GM18498 (cell line): ENCODE measurements around the gene HSD17B12.

Experiments used
- ATAC-seq: cut with Tn5 transposase; IDR thresholded peaks from one replicate; pipeline ENCODE4 v1.9.1; 2021; ENCODE audit warnings: mild to moderate bottlenecking, moderate library complexity; ENCODE audit not compliant: unreplicated experiment

HSD17B12 gene

DNA sequence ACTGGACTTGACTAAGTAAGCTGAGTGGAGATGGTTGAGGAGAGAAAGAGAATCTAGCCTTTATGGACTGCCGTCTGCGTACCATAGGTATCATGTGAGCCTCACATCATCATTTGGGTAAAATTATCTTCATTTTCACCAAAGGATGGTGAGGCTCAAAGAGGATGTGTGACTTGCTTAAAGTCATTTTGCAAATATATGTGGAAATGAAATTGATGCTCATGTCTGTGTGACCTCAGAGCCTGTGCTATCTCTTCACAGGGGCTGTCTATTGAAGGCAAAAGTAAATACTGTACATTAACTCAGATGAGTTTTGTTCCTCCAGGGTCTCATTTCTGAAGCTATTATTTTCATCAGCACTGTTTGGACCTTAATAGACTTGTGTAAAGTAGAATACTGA, 116.8 kb downstream of the HSD17B12 start:
- no peak for ATAC-seq

DNA sequence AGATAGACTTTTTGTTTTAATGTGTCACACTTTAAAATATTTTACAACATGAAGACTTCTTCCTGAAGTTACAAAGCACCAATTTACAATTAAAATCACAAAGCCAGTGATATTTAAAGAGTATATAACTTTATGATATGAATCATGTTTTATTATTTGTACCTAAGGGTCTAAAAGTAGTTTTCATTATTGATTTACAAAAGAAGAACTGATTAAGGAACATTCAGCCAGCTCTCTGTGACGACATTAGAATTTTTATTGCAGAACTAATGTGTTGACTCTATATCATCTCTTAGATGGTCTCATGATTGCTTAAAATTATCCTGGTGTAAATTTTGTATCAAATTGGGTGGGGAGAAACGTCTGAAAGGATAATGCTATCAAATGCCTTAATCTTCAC, 117.3 kb downstream of the HSD17B12 start:
- no peak for ATAC-seq

GRCh38 chr11:43802509-43802908, 122.0 kb downstream of the HSD17B12 start:
- ATAC-seq, result no peak

- ATAC-seq, result no peak
Observed at GRCh38 chr11:43803766-43804165, 123.2 kb downstream of the HSD17B12 start.

- ATAC-seq, result no peak
Observed at GRCh38 chr11:43806976-43807375, 126.4 kb downstream of the HSD17B12 start.

DNA sequence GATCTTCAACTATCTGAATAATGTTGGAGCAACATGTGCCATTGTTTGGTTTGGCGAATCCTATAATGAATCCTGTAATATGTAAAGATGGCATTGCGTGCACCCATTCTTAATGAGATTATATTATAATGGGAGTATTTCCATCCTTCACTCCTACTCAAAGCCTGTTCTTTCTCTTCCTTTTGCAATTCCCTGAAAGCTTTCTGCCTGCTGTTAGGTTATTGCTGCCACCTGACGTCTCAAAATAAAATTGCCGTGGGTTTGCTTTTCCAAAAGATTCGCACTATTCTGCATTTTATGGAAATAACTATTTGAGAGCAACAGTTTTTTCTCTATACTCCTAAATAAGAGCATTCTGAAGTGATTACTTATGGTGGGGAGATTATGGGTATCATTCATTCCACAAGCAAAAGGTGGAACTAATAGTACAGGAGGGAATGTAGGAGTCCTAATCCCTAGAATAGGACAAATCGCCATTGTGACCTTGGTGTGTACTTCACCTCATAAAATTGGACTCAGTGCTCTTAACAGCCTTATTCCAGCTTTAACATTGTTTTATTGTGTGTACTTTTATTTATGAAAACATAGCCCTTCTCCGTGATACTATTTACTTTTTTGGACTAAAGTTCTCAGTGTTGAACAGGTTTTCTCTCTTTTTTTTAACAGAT, 130.5 kb downstream of the HSD17B12 start:
- no peak for ATAC-seq

DNA sequence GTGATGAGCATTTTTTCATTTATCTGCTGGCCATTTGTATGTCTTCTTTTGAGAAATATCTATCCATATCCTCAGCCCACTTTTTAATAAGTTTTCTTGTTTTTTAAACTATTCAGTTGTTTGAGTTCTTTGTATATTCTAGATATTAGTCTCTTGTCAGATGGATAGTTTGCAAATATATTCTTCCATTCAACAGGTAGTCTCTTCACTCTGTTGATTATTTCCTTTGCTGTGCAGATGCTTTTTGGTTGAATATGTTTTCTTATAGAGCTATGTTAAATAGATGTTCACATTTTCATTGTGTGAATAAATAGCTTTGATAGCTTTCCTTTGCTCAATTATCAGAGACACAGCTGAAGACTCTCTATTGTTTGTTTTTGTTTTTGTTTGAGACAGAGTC, 131.9 kb downstream of the HSD17B12 start:
- ATAC-seq, result no peak

GRCh38 chr11:43818220-43818619, 137.7 kb downstream of the HSD17B12 start:
- ATAC-seq, result no peak

DNA sequence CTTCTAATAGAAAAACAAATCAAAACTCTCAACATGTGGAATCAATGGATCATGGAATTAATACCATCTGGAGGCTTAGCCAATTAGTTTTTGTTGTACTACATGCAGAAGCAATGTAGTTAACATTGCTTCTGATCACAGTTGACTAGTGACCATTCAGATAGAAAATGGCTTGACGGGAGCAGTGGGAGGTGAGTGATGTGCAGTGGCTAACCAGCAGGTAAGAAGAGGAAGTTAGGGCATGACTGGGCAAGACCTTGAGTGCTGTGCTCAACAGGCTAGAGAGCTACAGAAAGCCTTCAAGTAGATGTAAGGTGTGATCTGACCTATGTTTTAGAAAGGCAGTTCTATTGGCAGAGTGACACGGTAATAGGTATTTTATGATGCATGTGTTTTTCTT, 139.4 kb downstream of the HSD17B12 start:
- ATAC-seq, result no peak

DNA sequence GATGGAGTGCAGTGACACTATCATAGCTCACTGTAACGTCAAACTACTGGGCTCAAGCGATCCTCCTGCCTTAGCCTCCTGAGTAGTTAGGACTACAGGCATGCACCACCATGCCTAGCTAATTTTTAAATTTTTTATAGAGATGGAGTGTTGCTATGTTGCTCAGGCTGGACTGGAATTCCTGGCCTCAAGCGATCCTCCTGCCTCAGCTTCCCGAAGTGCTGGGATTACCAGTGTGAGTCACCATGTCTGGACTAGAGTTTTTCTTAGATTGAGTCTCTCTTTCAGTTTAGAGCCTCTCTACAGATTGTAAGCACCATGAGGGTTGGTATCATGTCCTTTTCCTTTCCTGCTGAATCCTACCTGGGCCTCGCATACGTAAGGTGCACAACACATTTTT, 142.8 kb downstream of the HSD17B12 start:
- no peak for ATAC-seq

- no peak for ATAC-seq
Observed at GRCh38 chr11:43823851-43824250, 143.3 kb downstream of the HSD17B12 start.

DNA sequence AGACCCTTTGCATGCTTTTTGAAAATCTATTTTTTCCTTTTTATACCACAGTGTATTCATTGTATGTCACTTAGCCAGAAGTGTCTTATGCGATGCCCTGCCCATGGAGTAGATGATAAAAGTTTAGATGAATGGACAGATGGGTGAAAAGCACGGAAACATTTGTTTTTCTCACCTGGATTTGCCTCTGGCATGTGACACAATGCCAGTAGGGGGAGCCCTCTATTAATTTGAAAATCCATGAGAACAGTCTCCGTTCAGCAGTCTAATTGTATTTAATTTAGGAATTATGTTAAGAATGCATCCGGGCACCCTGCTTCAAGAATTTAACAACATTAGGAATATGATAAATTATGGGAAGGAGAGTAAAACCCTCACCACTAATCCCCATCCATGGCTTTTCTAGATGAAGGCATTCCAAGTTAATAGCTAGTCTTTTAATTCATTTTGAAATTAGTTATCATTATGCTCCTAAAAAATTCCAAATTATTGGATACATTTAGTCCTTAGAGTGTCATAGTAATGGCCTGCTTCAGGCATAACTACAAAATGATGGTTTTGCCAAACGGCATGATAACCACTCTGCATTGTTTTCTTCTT, 144.8 kb downstream of the HSD17B12 start:
- ATAC-seq, result no peak

- no peak for ATAC-seq
Observed at GRCh38 chr11:43830928-43831440, 150.4 kb downstream of the HSD17B12 start.

GRCh38 chr11:43832536-43832935, 152.0 kb downstream of the HSD17B12 start:
- no peak for ATAC-seq

DNA sequence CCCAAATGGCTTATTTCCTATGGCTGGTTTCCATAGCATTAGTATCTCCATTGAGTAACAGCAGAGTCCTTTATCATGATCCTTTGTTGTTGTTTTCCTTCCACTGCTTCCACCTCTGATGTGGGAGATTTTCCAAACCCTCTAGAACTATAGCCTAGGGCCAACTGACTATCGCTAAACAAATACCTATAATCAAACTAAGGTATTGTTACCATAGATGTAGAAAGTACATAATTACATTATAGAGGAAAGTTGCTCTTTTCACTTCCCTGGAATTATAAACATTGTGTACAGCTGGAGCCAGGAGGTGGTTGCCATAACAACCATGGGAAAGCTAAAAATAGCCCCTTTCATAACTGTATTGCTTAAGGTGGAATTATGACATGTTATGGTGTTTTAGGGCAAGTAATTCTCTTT, 153.1 kb downstream of the HSD17B12 start:
- ATAC-seq, result no peak

DNA sequence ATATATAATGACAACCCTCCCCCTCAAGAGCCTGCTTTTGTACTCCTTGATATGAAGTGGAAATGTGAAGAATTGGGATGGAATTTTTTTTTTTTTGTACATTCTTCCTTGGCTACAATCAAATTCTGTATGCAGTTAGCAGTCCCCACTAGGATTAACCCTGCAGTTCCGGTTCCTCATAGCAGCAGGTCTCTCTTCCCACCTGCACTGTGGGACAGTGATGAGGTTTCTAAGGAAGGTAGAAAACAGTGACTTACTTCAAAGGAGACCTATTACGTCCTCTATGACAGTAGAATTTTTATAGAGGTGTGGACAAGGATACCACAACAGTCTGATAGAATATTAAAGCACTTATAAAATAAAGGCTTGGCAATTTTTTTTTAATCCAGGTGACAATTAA, 153.7 kb downstream of the HSD17B12 start:
- ATAC-seq, result no peak

- ATAC-seq, result no peak
Observed at GRCh38 chr11:43835104-43835503, 154.6 kb downstream of the HSD17B12 start.

DNA sequence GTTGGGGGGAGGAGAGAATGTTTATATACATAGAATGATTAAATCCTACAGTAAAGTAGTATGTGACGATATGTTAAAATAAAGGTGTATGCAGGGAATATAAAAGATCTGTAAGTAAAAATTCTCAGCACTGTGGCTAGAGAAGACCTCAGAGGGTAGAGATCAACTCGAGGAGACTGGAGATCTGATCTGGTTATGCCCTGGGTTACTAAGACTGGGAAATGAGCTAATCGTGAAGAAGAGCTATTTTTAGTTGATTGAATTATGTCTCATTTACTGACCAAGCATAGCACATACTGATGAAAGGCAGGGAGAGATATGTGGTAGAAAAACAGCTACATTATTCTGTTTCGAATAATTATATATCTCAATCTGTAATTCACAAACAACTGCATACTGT, 157.3 kb downstream of the HSD17B12 start:
- ATAC-seq, result no peak

DNA sequence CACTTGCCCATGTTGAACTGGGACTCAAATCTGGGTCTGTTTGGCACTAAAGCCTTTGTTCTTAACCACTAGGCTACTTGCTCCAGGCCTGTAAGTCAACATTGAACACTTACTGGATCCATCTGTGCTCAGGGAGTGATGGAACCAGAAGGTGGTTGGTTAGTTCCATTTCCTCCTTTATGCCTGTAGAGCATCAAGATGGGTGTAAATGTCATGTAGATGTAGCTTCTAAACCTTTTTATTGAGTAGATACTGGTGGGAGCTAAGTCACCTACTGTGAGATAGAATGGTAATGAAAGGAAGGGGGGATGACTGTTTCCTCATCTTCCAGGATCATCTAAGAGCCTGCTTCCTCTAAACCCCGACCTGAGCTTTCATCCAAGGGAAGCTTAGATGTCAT, 161.5 kb downstream of the HSD17B12 start:
- no peak for ATAC-seq

GRCh38 chr11:43845816-43846215, 165.3 kb downstream of the HSD17B12 start:
- ATAC-seq, result no peak

GRCh38 chr11:43852057-43852636, 171.6 kb downstream of the HSD17B12 start:
- no peak for ATAC-seq

- ATAC-seq, result no peak
Observed at GRCh38 chr11:43853781-43854180, 173.2 kb downstream of the HSD17B12 start.
